ENCODE measurements around the gene SLC9A5. TPM values are rescaled to one million over a fixed set of nuclear protein-coding genes. Genes with fewer than 3 reads are reported as not detected.
A peak's percentile ranks its signal among the peaks of the same experiment; 100 is the strongest.

The SLC9A5 gene
- total and polyA plus RNA-seq, 9 of the 15 experiments (the other 6 are each of a cell fraction or from before 2014, with no cell fraction given) = 0.06 to 3.1 (median 1.2) TPM

GRCh38 chr16:67246081-67246755 is 2.6 kb upstream of the SLC9A5 start (continued):
- TF ChIP-seq AFF1 (IDR thresholded peaks at IDR 0.05; ENCODE audit: low read depth in 1 of 2, partially characterized antibody in 2 of 2) (no peak), KLF6 (CRISPR knock-in tag; IDR thresholded peaks at IDR 0.05; ENCODE audit: borderline replicate concordance) (no peak), CHD1 (IDR thresholded peaks at IDR 0.05; ENCODE audit: low read length) (no peak), ADNP (tag; IDR thresholded peaks at IDR 0.05) (no peak), ZNF79 (CRISPR knock-in tag; IDR thresholded peaks at IDR 0.05; ENCODE audit: low read depth) (no peak), EHMT2 (IDR thresholded peaks at IDR 0.05) (no peak), ZNF584 (CRISPR knock-in tag; IDR thresholded peaks at IDR 0.05; ENCODE audit: low read depth) (no peak), TBP (optimal IDR thresholded peaks at IDR 0.05; ENCODE audit: low read depth, low read length) (peak; percentile 46), RUNX1 (IDR thresholded peaks at IDR 0.05; ENCODE audit: low read depth) (no peak), FOXM1 (IDR thresholded peaks at IDR 0.05; ENCODE audit: low read depth) (no peak), FOXM1 (CRISPR knock-in tag; IDR thresholded peaks at IDR 0.05; ENCODE audit: low read depth) (peak; percentile 67; the same call in 1 of the 2 replicates), SRSF7 (optimal IDR thresholded peaks at IDR 0.05; ENCODE audit: low read depth, low read length) (no peak), EWSR1 (IDR thresholded peaks at IDR 0.05; ENCODE audit: borderline replicate concordance, low read depth, partially characterized antibody) (no peak), ZNF280A (IDR thresholded peaks at IDR 0.05; ENCODE audit: low read depth, partially characterized antibody) (no peak), ZNF41 (CRISPR knock-in tag; conservative IDR thresholded peaks at IDR 0.05) (no peak), ILF3 (IDR thresholded peaks at IDR 0.05; ENCODE audit: borderline replicate concordance) (no peak)

Data from K562 (cell line).